ENCODE results near the gene ESYT1.

Gene ESYT1

DNA sequence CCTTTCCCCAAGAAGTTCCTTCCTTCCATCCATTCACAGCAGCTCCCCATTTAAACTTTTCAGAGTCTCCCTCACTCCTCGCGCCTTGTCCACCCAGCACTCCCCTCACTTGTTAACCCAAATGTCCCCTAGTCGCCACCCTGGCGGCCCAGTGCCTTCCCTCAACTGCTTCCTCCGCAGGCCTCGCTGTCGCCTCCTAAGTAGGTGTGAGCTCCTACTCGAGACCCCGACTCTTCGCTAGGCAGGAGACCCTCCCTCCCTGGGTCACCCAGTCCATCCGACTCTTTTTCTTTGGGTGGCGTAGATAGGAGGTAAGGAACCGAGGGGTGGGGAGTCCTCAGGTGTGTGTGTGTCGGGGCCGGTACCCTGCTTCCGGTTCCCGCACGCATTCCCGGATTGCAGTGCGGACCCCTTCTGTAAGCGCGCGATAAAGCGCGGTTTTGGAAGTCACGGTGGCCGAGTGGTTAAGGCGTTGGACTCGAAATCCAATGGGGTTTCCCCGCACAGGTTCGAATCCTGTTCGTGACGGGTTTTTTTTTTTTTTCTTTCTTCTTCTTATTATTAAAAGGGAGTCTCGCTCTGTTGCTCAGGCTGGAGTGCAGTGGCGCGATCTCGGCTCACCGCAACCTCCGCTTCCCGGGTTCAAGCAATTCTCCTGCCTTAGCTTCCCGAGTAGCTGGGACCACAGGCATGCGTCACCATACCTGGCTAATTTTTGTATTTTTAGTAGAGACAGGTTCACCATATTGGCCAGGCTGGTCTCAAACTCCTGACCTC is 62.0 kb downstream of the ESYT1 start:
- TF ChIP-seq GATA3 (IDR thresholded peaks at IDR 0.05; ENCODE audit: low read depth, low read length) (no peak), GATA2 (IDR thresholded peaks at IDR 0.05; ENCODE audit: low read depth, low read length) (no peak; the same call in 1 of the 2 replicates)

DNA sequence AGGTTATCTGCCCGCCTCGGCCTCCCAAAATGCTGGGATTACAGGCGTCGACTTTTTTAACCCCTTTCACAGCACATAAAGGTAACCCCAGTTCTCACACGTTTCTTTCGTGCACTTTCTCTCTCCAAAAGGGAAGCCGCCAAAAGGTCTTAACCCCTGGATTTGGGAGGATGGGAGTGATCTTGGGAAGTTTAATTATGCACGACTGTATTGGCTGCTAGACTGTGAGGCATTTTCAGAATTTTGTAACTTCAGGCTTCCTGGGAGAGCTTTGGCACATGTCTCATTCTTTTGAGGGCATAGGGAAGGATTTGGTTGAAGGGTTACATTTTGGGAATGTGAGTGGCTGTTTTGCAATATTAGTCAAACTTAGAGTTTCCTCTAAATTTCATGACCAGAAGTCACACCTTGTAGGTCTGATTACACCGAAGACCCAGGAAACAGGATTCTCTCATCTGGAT is 62.7 kb downstream of the ESYT1 start:
- TF ChIP-seq GATA3 (IDR thresholded peaks at IDR 0.05; ENCODE audit: low read depth, low read length) (no peak), GATA2 (IDR thresholded peaks at IDR 0.05; ENCODE audit: low read depth, low read length) (no peak)

DNA sequence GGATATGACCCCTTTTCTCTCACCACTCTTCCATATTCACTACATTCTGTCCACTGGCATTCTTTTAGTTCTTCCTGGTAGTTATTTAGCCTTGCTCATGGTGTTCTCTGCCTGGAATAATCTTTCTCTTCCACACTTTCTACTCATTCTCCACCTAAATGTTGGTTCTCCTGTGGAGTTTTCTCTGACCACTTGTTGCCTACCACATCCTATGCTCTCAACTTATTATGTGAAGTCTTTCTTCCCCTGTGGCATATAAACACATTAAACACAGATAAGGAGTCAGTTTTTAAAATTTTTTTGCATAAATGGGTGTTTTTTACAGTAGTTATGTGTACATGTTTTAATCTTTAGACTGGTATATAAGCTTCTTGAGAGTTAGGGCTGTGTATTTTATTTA is 64.5 kb downstream of the ESYT1 start:
- TF ChIP-seq GATA3 (IDR thresholded peaks at IDR 0.05; ENCODE audit: low read depth, low read length) (no peak), GATA2 (IDR thresholded peaks at IDR 0.05; ENCODE audit: low read depth, low read length) (no peak)

DNA sequence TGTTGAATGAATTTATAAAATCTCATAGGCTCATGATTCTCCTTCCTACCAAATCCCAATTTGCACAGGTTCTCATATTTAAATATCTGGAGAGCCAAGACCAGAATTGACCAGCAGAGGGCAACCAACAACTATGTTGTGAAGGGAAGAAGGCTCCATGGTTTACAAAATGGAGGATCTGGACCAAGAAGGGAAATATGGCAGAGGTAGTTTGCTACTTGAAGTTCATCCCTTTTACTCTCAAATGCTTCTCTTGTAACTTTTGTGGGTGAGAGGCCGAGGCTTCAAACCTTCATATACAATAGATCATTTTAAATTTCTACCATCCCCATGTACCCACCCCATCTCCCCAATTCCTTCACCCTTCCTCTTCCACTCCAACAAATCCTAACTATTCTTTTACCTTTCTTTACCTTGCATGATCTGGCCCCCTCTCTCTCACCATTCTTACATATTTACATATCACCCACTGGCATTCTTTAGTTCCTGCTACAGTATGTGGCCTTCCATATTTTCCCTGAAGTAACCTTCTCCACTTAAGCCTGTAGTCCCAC is 65.0 kb downstream of the ESYT1 start:
- TF ChIP-seq GATA2 (IDR thresholded peaks at IDR 0.05; ENCODE audit: low read depth, low read length), result no peak
- TF ChIP-seq GATA3 (IDR thresholded peaks at IDR 0.05; ENCODE audit: low read depth, low read length), result no peak
